GM12878 (cell line): ENCODE results near the gene MVB12B. TPM values are rescaled to one million over a fixed set of nuclear protein-coding genes. Genes with fewer than 3 reads are reported as not detected.

ENCODE experiments used
- ATAC-seq: fragments of 200-7000 bp; cut with Tn5 transposase; 3 replicates; pipeline ENCODE4 v1.9.1; 2020; ENCODE audit warnings: mild to moderate bottlenecking, moderate library complexity
- BruUV-seq: library from RNA; stranded (reverse); fragments of 400-500 nt; replicated peaks from 2 replicates; lab custom pipeline; 2021; lab: Mats Ljungman, UMichigan
- CTCF ChIA-PET: fragments of 300-600 bp; sonication (Branson Sonifier 250); formaldehyde crosslinking; extraction: SDS; loops from one replicate; lab custom pipeline; 2021; ENCODE audit warnings: inconsistent platforms; lab: Yijun Ruan, JAX
- POLR2A ChIA-PET: fragments of 350-600 bp; formaldehyde crosslinking; extraction: SDS; loops from one replicate; lab custom pipeline; 2021; ENCODE audit warnings: inconsistent platforms; lab: Charles Lee
- RAD21 ChIA-PET: fragments of 300-600 bp; sonication (Branson Sonifier 250); formaldehyde crosslinking; loops from one replicate; lab custom pipeline; 2023; ENCODE audit warnings: antibody characterized with exemption; ENCODE audit not compliant: unreplicated experiment; lab: Charles Lee
- SMC1A ChIA-PET: fragments of 300-600 bp; sonication (Branson Sonifier 250); formaldehyde crosslinking; loops from one replicate; lab custom pipeline; 2023; ENCODE audit not compliant: unreplicated experiment, uncharacterized antibody; lab: Charles Lee
- DNase-seq: peaks from one replicate; pipeline ENCODE4 v3.0.0-alpha.2; 2011; ENCODE audit warnings: low read depth, low spot score
- FAIRE-seq: peaks from 3 replicates; lab custom pipeline; 2011; peaks lifted over from hg19 to GRCh38; lab: Jason Lieb, UNC
- H2AFZ ChIP-seq: 2 replicates; pipeline ENCODE4 v1.6.0; 2011; ENCODE audit warnings: low read depth, low read length, control low read depth; ENCODE audit not compliant: control insufficient read depth
- H3K27ac ChIP-seq: 2 replicates; pipeline ENCODE4 v1.5.1; 2011; ENCODE audit warnings: control low read depth; ENCODE audit not compliant: control insufficient read depth, insufficient read depth
- H3K27me3 ChIP-seq, 2 experiments: replicated peaks in 1 of 2; 2 replicates each; pipeline versions ENCODE4 v1.6.0 to v1.6.1; 2011; ENCODE audit warnings: low read length in 1 of 2; ENCODE audit not compliant: control insufficient read depth in 2 of 2, insufficient read depth in 2 of 2
- H3K36me3 ChIP-seq, 2 experiments: 2 replicates each; pipeline ENCODE4 v1.5.1; 2011; ENCODE audit warnings: low read length in 1 of 2; ENCODE audit not compliant: control insufficient read depth in 2 of 2, insufficient read depth in 2 of 2
- H3K4me1 ChIP-seq: 2 replicates; pipeline ENCODE4 v1.6.1; 2011; ENCODE audit warnings: mild to moderate bottlenecking, low read length, moderate library complexity, mixed read lengths; ENCODE audit not compliant: control insufficient read depth, insufficient read depth
- H3K4me2 ChIP-seq: 2 replicates; pipeline ENCODE4 v1.6.0; 2011; ENCODE audit warnings: control low read depth; ENCODE audit not compliant: control insufficient read depth, insufficient read depth
- H3K4me3 ChIP-seq: fragments of 200-600 bp; sonication (generic); 2 replicates; pipeline ENCODE4 v1.5.1; 2016
- H3K79me2 ChIP-seq: 2 replicates; pipeline ENCODE4 v1.6.0; 2011; ENCODE audit warnings: low read length; ENCODE audit not compliant: control insufficient read depth, insufficient read depth
- H3K9ac ChIP-seq: 2 replicates; pipeline ENCODE4 v1.8.0; 2011; ENCODE audit warnings: low read length, control low read depth, mixed read lengths; ENCODE audit not compliant: control insufficient read depth, insufficient read depth
- H3K9me3 ChIP-seq: replicated peaks from 3 replicates; pipeline ENCODE4 v1.5.1; 2011; ENCODE audit warnings: mild to moderate bottlenecking, low read length; ENCODE audit not compliant: control insufficient read depth, insufficient read depth
- H4K20me1 ChIP-seq: 2 replicates; pipeline ENCODE4 v1.6.0; 2011; ENCODE audit not compliant: control insufficient read depth, insufficient read depth
- ESRRA ChIP-seq: IDR thresholded peaks from 2 replicates; pipeline ENCODE4 v1.6.1; 2012; ENCODE audit warnings: mild to moderate bottlenecking, low read length, improper control_type of control experiment
- MXI1 ChIP-seq: fragments of 150-350 bp; IDR thresholded peaks from 2 replicates; pipeline ENCODE4 v1.6.1; 2011; ENCODE audit warnings: low read depth, mild to moderate bottlenecking, inconsistent platforms, low read length, improper control_type of control experiment
- SPI1 ChIP-seq: IDR thresholded peaks from 2 replicates; pipeline ENCODE4 v1.6.1; 2011; ENCODE audit warnings: low read depth, mild to moderate bottlenecking, low read length, moderate library complexity, borderline replicate concordance; ENCODE audit not compliant: insufficient read depth
- SRF ChIP-seq, 2 experiments: IDR thresholded peaks; 2 replicates each; pipeline ENCODE4 v1.6.1; 2011; ENCODE audit warnings: low read depth in 2 of 2, low read length in 2 of 2, mild to moderate bottlenecking in 1 of 2, moderate library complexity in 1 of 2
- STAT3 ChIP-seq: IDR thresholded peaks from 2 replicates; pipeline ENCODE4 v1.6.1; 2011; ENCODE audit warnings: low read depth, low read length, improper control_type of control experiment
- ZBED1 ChIP-seq: IDR thresholded peaks from 2 replicates; pipeline ENCODE4 v1.6.1; 2016; ENCODE audit warnings: borderline replicate concordance
- ZNF622 ChIP-seq: fragments of 450-650 bp; IDR thresholded peaks from 2 replicates; pipeline ENCODE4 v1.6.1; 2017; ENCODE audit warnings: mild to moderate bottlenecking, inconsistent platforms
- WGBS: methylation state at CpG from one replicate; pipeline ENCODE4 v1.1.6; 2016; ENCODE audit warnings: low lambda C conversion rate; ENCODE audit not compliant: insufficient replicate concordance, insufficient coverage; ENCODE audit errors: missing lambda C conversion rate; 5-methylcytosine and 5-hydroxymethylcytosine counted together
- in situ Hi-C: fragments of 300-500 bp; cut with MboI; formaldehyde crosslinking; loops from 9 replicates; pipeline ENCODE4 v1.14.3; 2018; ENCODE audit warnings: mixed read lengths
- intact Hi-C: fragments of 100-400 bp; cut with micrococcal nuclease; formaldehyde crosslinking; loops from one replicate; pipeline ENCODE4 v1.14.2; 2022; ENCODE audit not compliant: unreplicated experiment
- polyA plus RNA-seq, 11 experiments: library from polyadenylated mRNA; depleted of rRNA in 4 of 11; unstranded in 6 of 11; stranded (reverse) in 5 of 11; fragments of >200 nt; fragmentation: Nextera tagmentation in 4 of 11; fragmentation: Illumina TruSeq in 1 of 11; extraction: Ambion mirVana in 4 of 11; extraction: Trizol in 1 of 11; gene quantifications; 1 replicate in 1 of 11; 2 replicates in 10 of 11; pipeline versions ENCODE4 v1.2.1 to v1.2.3, GENCODE V29; 2011 to 2016; ENCODE audit warnings: inconsistent platforms in 2 of 11, missing spikeins in 2 of 11, low read depth in 1 of 11
- total RNA-seq, 4 experiments: library from RNA; depleted of rRNA in 3 of 4; stranded (reverse); fragments of >200 nt in 3 of 4; fragmentation: Illumina TruSeq in 1 of 4; extraction: Trizol in 1 of 4; gene quantifications; 2 replicates each; pipeline versions ENCODE4 v1.2.1 to v1.2.3, GENCODE V29; 2013 to 2021

MVB12B gene
- total and polyA plus RNA-seq, 10 of the 15 experiments (the other 5 are each of a cell fraction or from before 2014, with no cell fraction given): 0.08 TPM; not detected in 9

DNA sequence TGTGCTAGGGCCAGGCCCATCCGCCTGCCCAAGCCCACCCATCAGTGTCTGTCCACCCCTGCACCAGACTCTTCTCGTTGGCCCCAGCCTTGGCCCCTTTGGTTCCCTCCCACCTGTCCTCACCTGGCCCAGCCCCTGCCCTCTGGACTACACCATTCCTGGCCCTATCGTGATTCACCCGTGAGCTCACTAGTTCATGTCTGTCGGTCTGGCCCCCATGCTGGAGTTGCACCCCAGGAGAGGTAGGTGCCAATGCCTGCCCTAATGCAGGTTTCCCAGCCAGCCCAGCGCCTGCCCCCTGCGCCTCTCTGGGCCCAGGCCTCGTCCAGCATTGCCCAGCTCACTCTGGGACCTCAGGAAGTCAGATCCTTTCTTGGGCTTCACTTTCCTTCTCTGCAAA lies 171.7 kb downstream of the MVB12B start:
- TF ChIP-seq MXI1 (no peak), SPI1 (no peak), ZBED1 (no peak), SRF (IDR thresholded peaks at IDR 0.05; ENCODE audit: low read depth in 2 of 2, low read length in 2 of 2) (no peak), ZNF622 (no peak), ESRRA (no peak), STAT3 (no peak)
- in situ Hi-C loops (no loop called here), intact Hi-C loops (loop anchor here (10.0 kb wide), 1 partner anchor 354 kb away; no protein-coding TSS in a partner anchor)
- peaks cover 4% of the 10 kb centered on the region; the same call in 1 of the 2 replicates for H4K20me1 ChIP-seq
- ATAC-seq (no peak), DNase-seq (no peak), FAIRE-seq (no peak)
- ChIA-PET RAD21 (interaction anchor here (1.9 to 2.4 kb wide), 2 partner anchors 60 to 1091 kb away, joined by 6 to 15 read pairs; no protein-coding TSS in a partner anchor), CTCF (interaction anchor here (0.6 to 6.4 kb wide), 8 partner anchors 10 to 313 kb away, joined by 3 to 86 read pairs (median 5); no protein-coding TSS in a partner anchor), POLR2A (no interaction called here), SMC1A (interaction anchor here (0.8 kb wide), 1 partner anchor 342 kb away, joined by 4 read pairs; no protein-coding TSS in a partner anchor)
- H3K4me3 ChIP-seq: no peak overlapping the region
- H3K9ac ChIP-seq: no peak overlapping the region
- H3K27me3 ChIP-seq: peaks cover 0 to 5% of the 10 kb centered on the region in 2 experiments; a peak in 3 of 4 replicates
- no peaks in the 10 kb centered on the region for H3K9me3 ChIP-seq
- no peak overlapping the region for H3K27ac ChIP-seq
- H3K4me2 ChIP-seq: no peak overlapping the region
- no peaks in the 10 kb centered on the region for H3K36me3 ChIP-seq
- WGBS: 12% methylated on average over 8 of the region's 8 CpGs
- H3K79me2 ChIP-seq: no peaks in the 10 kb centered on the region
- no TSS peak for BruUV-seq
- no peak overlapping the region for H2AFZ ChIP-seq
- H3K4me1 ChIP-seq: no peaks in the 10 kb centered on the region
